ENCODE results near the gene TBCK.

DNA sequence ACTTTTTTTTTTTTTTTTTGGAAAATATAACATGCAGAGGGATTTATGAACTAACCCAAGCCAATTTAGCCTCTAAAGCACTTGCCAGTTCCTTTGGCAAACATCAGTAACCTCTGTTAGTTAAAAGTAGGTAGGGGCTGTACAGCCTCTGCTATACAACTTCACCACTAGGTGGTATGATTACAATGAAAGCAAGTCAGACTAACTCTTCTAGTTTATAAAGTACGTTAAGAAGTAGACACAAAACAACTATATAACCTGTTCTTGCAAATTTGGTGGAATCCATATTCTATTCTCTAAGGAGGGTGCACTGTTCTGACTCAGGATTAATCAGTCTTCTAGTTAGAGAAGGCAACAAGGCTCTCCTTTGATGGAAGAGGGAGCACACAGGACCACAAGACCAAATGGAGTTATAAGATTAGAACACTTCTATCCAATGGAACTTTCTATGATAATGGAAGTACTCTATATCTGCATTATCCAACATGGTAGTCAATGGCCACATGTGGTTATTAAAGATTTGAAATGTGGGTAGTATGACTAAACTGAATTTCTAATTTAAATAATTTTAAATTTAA, 13.1 kb upstream of the TBCK start:
- TF ChIP-seq, protein P1, sequence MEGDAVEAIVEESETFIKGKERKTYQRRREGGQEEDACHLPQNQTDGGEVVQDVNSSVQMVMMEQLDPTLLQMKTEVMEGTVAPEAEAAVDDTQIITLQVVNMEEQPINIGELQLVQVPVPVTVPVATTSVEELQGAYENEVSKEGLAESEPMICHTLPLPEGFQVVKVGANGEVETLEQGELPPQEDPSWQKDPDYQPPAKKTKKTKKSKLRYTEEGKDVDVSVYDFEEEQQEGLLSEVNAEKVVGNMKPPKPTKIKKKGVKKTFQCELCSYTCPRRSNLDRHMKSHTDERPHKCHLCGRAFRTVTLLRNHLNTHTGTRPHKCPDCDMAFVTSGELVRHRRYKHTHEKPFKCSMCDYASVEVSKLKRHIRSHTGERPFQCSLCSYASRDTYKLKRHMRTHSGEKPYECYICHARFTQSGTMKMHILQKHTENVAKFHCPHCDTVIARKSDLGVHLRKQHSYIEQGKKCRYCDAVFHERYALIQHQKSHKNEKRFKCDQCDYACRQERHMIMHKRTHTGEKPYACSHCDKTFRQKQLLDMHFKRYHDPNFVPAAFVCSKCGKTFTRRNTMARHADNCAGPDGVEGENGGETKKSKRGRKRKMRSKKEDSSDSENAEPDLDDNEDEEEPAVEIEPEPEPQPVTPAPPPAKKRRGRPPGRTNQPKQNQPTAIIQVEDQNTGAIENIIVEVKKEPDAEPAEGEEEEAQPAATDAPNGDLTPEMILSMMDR (IDR thresholded peaks at IDR 0.05), result peak; percentile 69
- TF ChIP-seq EZH2 (IDR thresholded peaks at IDR 0.05; ENCODE audit: borderline replicate concordance, insufficient read depth, low read depth, low read length, poor library complexity, severe bottlenecking), result no peak

Measured in B cell (primary cell).